ENCODE measurements around the gene GTF2H4.

GRCh38 chr6:30939473-30939872, 31.5 kb downstream of the GTF2H4 start:
- TF ChIP-seq EZH2 (IDR thresholded peaks at IDR 0.05; ENCODE audit: borderline replicate concordance, insufficient read depth, low read length, poor library complexity, severe bottlenecking) = no peak
- no peak for TF ChIP-seq CTCF (IDR thresholded peaks at IDR 0.05; ENCODE audit: poor library complexity, severe bottlenecking)
- no peak for TF ChIP-seq POLR2AphosphoS5 (IDR thresholded peaks at IDR 0.05)
- no peak for TF ChIP-seq REST (IDR thresholded peaks at IDR 0.05; ENCODE audit: borderline replicate concordance)
- no peak for TF ChIP-seq MXI1 (conservative IDR thresholded peaks at IDR 0.05; ENCODE audit: poor library complexity, severe bottlenecking)
- no peak for TF ChIP-seq EP300 (conservative IDR thresholded peaks at IDR 0.05; ENCODE audit: poor library complexity, severe bottlenecking)
